ENCODE measurements around the gene TCP11L2. TPM values are rescaled to one million over a fixed set of nuclear protein-coding genes. Genes with fewer than 3 reads are reported as not detected.
"Not testable (repeated sequence)": the region's sequence is repeated elsewhere in the genome, so short reads cannot be mapped to it uniquely, and the experiment has no call there.

TCP11L2 gene
- polyA plus RNA-seq, 1 donor from 2014 or later, result 16.6 TPM

GRCh38 chr12:106380954-106381353, 78.4 kb downstream of the TCP11L2 start:
- H3K9me2 ChIP-seq (ENCODE audit: insufficient read depth, low read length), result no peaks in the 10 kb centered on the region
- no peak overlapping the region for H3K4me2 ChIP-seq (ENCODE audit: low read length)
- TF ChIP-seq SMC3 (conservative IDR thresholded peaks at IDR 0.05; ENCODE audit: poor library complexity) (no peak), RAD21 (conservative IDR thresholded peaks at IDR 0.05) (no peak), MXI1 (conservative IDR thresholded peaks at IDR 0.05; ENCODE audit: poor library complexity, severe bottlenecking) (no peak), EP300 (conservative IDR thresholded peaks at IDR 0.05; ENCODE audit: poor library complexity, severe bottlenecking) (no peak), EZH2 (IDR thresholded peaks at IDR 0.05; ENCODE audit: borderline replicate concordance, insufficient read depth, low read length, poor library complexity, severe bottlenecking) (no peak), TAF1 (IDR thresholded peaks at IDR 0.05; ENCODE audit: low read depth) (no peak)
- TF ChIP-seq, protein P1, sequence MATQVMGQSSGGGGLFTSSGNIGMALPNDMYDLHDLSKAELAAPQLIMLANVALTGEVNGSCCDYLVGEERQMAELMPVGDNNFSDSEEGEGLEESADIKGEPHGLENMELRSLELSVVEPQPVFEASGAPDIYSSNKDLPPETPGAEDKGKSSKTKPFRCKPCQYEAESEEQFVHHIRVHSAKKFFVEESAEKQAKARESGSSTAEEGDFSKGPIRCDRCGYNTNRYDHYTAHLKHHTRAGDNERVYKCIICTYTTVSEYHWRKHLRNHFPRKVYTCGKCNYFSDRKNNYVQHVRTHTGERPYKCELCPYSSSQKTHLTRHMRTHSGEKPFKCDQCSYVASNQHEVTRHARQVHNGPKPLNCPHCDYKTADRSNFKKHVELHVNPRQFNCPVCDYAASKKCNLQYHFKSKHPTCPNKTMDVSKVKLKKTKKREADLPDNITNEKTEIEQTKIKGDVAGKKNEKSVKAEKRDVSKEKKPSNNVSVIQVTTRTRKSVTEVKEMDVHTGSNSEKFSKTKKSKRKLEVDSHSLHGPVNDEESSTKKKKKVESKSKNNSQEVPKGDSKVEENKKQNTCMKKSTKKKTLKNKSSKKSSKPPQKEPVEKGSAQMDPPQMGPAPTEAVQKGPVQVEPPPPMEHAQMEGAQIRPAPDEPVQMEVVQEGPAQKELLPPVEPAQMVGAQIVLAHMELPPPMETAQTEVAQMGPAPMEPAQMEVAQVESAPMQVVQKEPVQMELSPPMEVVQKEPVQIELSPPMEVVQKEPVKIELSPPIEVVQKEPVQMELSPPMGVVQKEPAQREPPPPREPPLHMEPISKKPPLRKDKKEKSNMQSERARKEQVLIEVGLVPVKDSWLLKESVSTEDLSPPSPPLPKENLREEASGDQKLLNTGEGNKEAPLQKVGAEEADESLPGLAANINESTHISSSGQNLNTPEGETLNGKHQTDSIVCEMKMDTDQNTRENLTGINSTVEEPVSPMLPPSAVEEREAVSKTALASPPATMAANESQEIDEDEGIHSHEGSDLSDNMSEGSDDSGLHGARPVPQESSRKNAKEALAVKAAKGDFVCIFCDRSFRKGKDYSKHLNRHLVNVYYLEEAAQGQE (IDR thresholded peaks at IDR 0.05; ENCODE audit: borderline replicate concordance), result no peak
- peaks cover 6% of the 10 kb centered on the region for H3K9me3 ChIP-seq (ENCODE audit: low read length)
- no peaks in the 10 kb centered on the region for H3K27me3 ChIP-seq (ENCODE audit: insufficient read depth, low read depth, low read length)
- H2AFZ ChIP-seq (ENCODE audit: low read depth, low read length), result no peak overlapping the region
- no peak overlapping the region for H3K4me3 ChIP-seq (ENCODE audit: low read length)
- H3K79me2 ChIP-seq (replicated peaks; ENCODE audit: insufficient read depth, low read length), result no peaks in the 10 kb centered on the region
- no peaks in the 10 kb centered on the region for H3F3A ChIP-seq (ENCODE audit: insufficient read depth, low read length, poor library complexity, severe bottlenecking)
- H3K36me3 ChIP-seq (ENCODE audit: insufficient read depth, low read length), result peaks cover 17% of the 10 kb centered on the region
- H3K9ac ChIP-seq (ENCODE audit: low read length), result no peak overlapping the region
- no peak overlapping the region for H3K27ac ChIP-seq (ENCODE audit: low read length)
- no peaks in the 10 kb centered on the region for H4K20me1 ChIP-seq (ENCODE audit: insufficient read depth)

GRCh38 chr12:106381866-106382265, 79.3 kb downstream of the TCP11L2 start:
- not testable (repeated sequence) for H3K4me2 ChIP-seq (ENCODE audit: low read length); H2AFZ ChIP-seq (ENCODE audit: low read depth, low read length); H3K79me2 ChIP-seq (replicated peaks; ENCODE audit: insufficient read depth, low read length); H3K9me3 ChIP-seq (ENCODE audit: low read length); H3K9ac ChIP-seq (ENCODE audit: low read length); H3F3A ChIP-seq (ENCODE audit: insufficient read depth, low read length, poor library complexity, severe bottlenecking); H3K9me2 ChIP-seq (ENCODE audit: insufficient read depth, low read length); H3K27ac ChIP-seq (ENCODE audit: low read length); H4K20me1 ChIP-seq (ENCODE audit: insufficient read depth); H3K4me3 ChIP-seq (ENCODE audit: low read length); H3K27me3 ChIP-seq (ENCODE audit: insufficient read depth, low read depth, low read length)
- peaks cover 17% of the 10 kb centered on the region for H3K36me3 ChIP-seq (ENCODE audit: insufficient read depth, low read length)

GRCh38 chr12:106386813-106387535, 84.4 kb downstream of the TCP11L2 start:
- H3K79me2 ChIP-seq (replicated peaks; ENCODE audit: insufficient read depth, low read length), result no peaks in the 10 kb centered on the region
- H3F3A ChIP-seq (ENCODE audit: insufficient read depth, low read length, poor library complexity, severe bottlenecking), result no peaks in the 10 kb centered on the region

More at GRCh38 chr12:106386813-106387535, 84.4 kb downstream of the TCP11L2 start:
- Histone ChIP-seq H3K9me2 (ENCODE audit: insufficient read depth, low read length) (no peaks in the 10 kb centered on the region), H3K9ac (ENCODE audit: low read length) (no peak overlapping the region), H3K9me3 (ENCODE audit: low read length) (peaks cover 6% of the 10 kb centered on the region), H4K20me1 (ENCODE audit: insufficient read depth) (no peaks in the 10 kb centered on the region), H3K36me3 (ENCODE audit: insufficient read depth, low read length) (peaks cover 5% of the 10 kb centered on the region), H3K4me3 (ENCODE audit: low read length) (no peak overlapping the region), H2AFZ (ENCODE audit: low read depth, low read length) (no peak overlapping the region), H3K27ac (ENCODE audit: low read length) (no peak overlapping the region), H3K27me3 (ENCODE audit: insufficient read depth, low read depth, low read length) (no peaks in the 10 kb centered on the region), H3K4me2 (ENCODE audit: low read length) (no peak overlapping the region)
- TF ChIP-seq EZH2 (IDR thresholded peaks at IDR 0.05; ENCODE audit: borderline replicate concordance, insufficient read depth, low read length, poor library complexity, severe bottlenecking) (no peak), EP300 (conservative IDR thresholded peaks at IDR 0.05; ENCODE audit: poor library complexity, severe bottlenecking) (no peak), RAD21 (conservative IDR thresholded peaks at IDR 0.05) (no peak), MXI1 (conservative IDR thresholded peaks at IDR 0.05; ENCODE audit: poor library complexity, severe bottlenecking) (no peak), POLR2AphosphoS5 (IDR thresholded peaks at IDR 0.05) (no peak), CTCF (IDR thresholded peaks at IDR 0.05; ENCODE audit: poor library complexity, severe bottlenecking) (no peak), TAF1 (IDR thresholded peaks at IDR 0.05; ENCODE audit: low read depth) (no peak), SMC3 (conservative IDR thresholded peaks at IDR 0.05; ENCODE audit: poor library complexity) (no peak)
- TF ChIP-seq, protein P1 (IDR thresholded peaks at IDR 0.05; ENCODE audit: borderline replicate concordance), result no peak

All from neural cell (in vitro differentiated cells).